ENCODE results near the gene TGFBR2.

Gene TGFBR2

GRCh38 chr3:30728143-30728542, 121.7 kb downstream of the TGFBR2 start:
- DNase-seq: no peak
- in situ Hi-C loops (cut with MboI; ENCODE audit: low pct_unique_long_range_greater_than_20kb, low sequenced_read_pairs): no loop called here

- no peak for DNase-seq
- in situ Hi-C loops (cut with MboI; ENCODE audit: low pct_unique_long_range_greater_than_20kb, low sequenced_read_pairs): no loop called here
Measured at GRCh38 chr3:30729512-30729911, 123.1 kb downstream of the TGFBR2 start.

GRCh38 chr3:30729936-30730335, 123.5 kb downstream of the TGFBR2 start:
- in situ Hi-C loops (cut with MboI; ENCODE audit: low pct_unique_long_range_greater_than_20kb, low sequenced_read_pairs): no loop called here
- DNase-seq: no peak

- DNase-seq: no peak
- in situ Hi-C loops (cut with MboI; ENCODE audit: low pct_unique_long_range_greater_than_20kb, low sequenced_read_pairs): no loop called here
Measured at GRCh38 chr3:30730967-30731366, 124.6 kb downstream of the TGFBR2 start.

GRCh38 chr3:30733209-30733608, 126.8 kb downstream of the TGFBR2 start:
- DNase-seq: no peak
- in situ Hi-C loops (cut with MboI; ENCODE audit: low pct_unique_long_range_greater_than_20kb, low sequenced_read_pairs): no loop called here

- in situ Hi-C loops (cut with MboI; ENCODE audit: low pct_unique_long_range_greater_than_20kb, low sequenced_read_pairs): no loop called here
- DNase-seq: no peak
Measured at GRCh38 chr3:30733696-30734095, 127.3 kb downstream of the TGFBR2 start.

GRCh38 chr3:30737743-30738499, 131.5 kb downstream of the TGFBR2 start:
- DNase-seq: no peak
- in situ Hi-C loops (cut with MboI; ENCODE audit: low pct_unique_long_range_greater_than_20kb, low sequenced_read_pairs): no loop called here

GRCh38 chr3:30738605-30739004, 132.2 kb downstream of the TGFBR2 start:
- no peak for DNase-seq
- in situ Hi-C loops (cut with MboI; ENCODE audit: low pct_unique_long_range_greater_than_20kb, low sequenced_read_pairs): no loop called here

GRCh38 chr3:30741889-30742288, 135.5 kb downstream of the TGFBR2 start:
- DNase-seq: no peak
- in situ Hi-C loops (cut with MboI; ENCODE audit: low pct_unique_long_range_greater_than_20kb, low sequenced_read_pairs): no loop called here

GRCh38 chr3:30742796-30743619, 136.6 kb downstream of the TGFBR2 start:
- in situ Hi-C loops (cut with MboI; ENCODE audit: low pct_unique_long_range_greater_than_20kb, low sequenced_read_pairs): no loop called here
- DNase-seq: no peak

Data from KBM-7 (cell line).